Esophagus squamous epithelium (tissue), 5 donors: ENCODE results near the gene DCUN1D3. TPM values are rescaled to one million over a fixed set of nuclear protein-coding genes. Genes with fewer than 3 reads are reported as not detected.

Experiments used
- DNase-seq: peaks from one replicate; lab custom pipeline; 2025; lab: John Stamatoyannopoulos, UW
- H3K27ac ChIP-seq, 4 donors: fragments of 200-600 bp; sonication (generic); one replicate each; pipeline ENCODE4 v1.5.1; 2016 to 2019; ENCODE audit warnings: mild to moderate bottlenecking in 1 of 4
- H3K27me3 ChIP-seq, 4 donors: fragments of 200-600 bp; sonication (generic); 1 replicate in 3 of 4; 2 replicates in 1 of 4; pipeline versions ENCODE4 v1.5.1 to v1.6.0; 2017 to 2021; ENCODE audit warnings: antibody characterized with exemption in 1 of 4
- H3K36me3 ChIP-seq, 3 donors: fragments of 200-600 bp; sonication (generic); one replicate each; pipeline ENCODE4 v1.5.1; 2016 to 2019
- H3K4me1 ChIP-seq, 3 donors: fragments of 200-600 bp; sonication (generic); one replicate each; pipeline ENCODE4 v1.5.1; 2017 to 2019
- H3K4me3 ChIP-seq, 4 donors: fragments of 200-600 bp; sonication (generic); 1 replicate in 3 of 4; 2 replicates in 1 of 4; pipeline ENCODE4 v1.5.1; 2016 to 2019; ENCODE audit warnings: mild to moderate bottlenecking in 2 of 4, moderate library complexity in 1 of 4
- H3K9me3 ChIP-seq, 3 donors: fragments of 200-600 bp; sonication (generic); one replicate each; pipeline ENCODE4 v1.5.1; 2016 to 2019
- CTCF ChIP-seq, 6 experiments: fragments of 450-650 bp in 4 of 6; fragments of 200-600 bp in 2 of 6; sonication (generic) in 2 of 6; IDR thresholded peaks; one replicate each; pipeline ENCODE4 v1.5.1; 2016 to 2019; ENCODE audit warnings: antibody characterized with exemption in 6 of 6, mild to moderate bottlenecking in 4 of 6, moderate library complexity in 4 of 6
- POLR2A ChIP-seq, 4 donors: fragments of 450-650 bp; IDR thresholded peaks; one replicate each; pipeline ENCODE4 v1.6.1; 2017; ENCODE audit warnings: antibody characterized with exemption in 4 of 4, mild to moderate bottlenecking in 4 of 4, moderate library complexity in 3 of 4
- WGBS, 2 donors: methylation state at CpG; one replicate each; pipeline ENCODE4 v1.1.5; 2018; 5-methylcytosine and 5-hydroxymethylcytosine counted together
- intact Hi-C: fragments of 100-400 bp; cut with DNase I; formaldehyde crosslinking; loops from one replicate; pipeline ENCODE4 v1.15.0; 2022
- total RNA-seq, 4 donors: library from RNA; depleted of rRNA; stranded (reverse); fragments of >200 nt; gene quantifications; one replicate each; pipeline ENCODE4 v1.1.0, GENCODE V29; 2016
- donor health status: DM: yes; HTN: yes; CAD: no.

DCUN1D3 gene
- total RNA-seq, 4 donors from 2014 or later: 14.5 to 37.2 (median 19.4) TPM

- WGBS, 2 donors: 74 to 84% methylated on average over 4 of the region's 4 CpGs
- H3K36me3 ChIP-seq: peaks cover 4 to 65% (median 10%) of the 10 kb centered on the region in 3 donors
- DNase-seq: no peak
- no peaks in the 10 kb centered on the region for H3K27me3 ChIP-seq
- peak overlapping the region in 1 of 4 donors; percentile 22 for H3K27ac ChIP-seq
- H3K4me1 ChIP-seq: peaks cover 0 to 25% (median 9%) of the 10 kb centered on the region in 3 donors
- no peaks in the 10 kb centered on the region for H3K9me3 ChIP-seq
- TF ChIP-seq POLR2A (IDR thresholded peaks at IDR 0.05) (no peak), CTCF (IDR thresholded peaks at IDR 0.05) (no peak)
- no peak overlapping the region for H3K4me3 ChIP-seq
- intact Hi-C loops: no loop called here
Observed at GRCh38 chr16:20860361-20860760, 39.8 kb downstream of the DCUN1D3 start.

- Histone ChIP-seq H3K9me3 (no peaks in the 10 kb centered on the region), H3K4me1 (peaks cover 0 to 18% (median 8%) of the 10 kb centered on the region in 3 donors), H3K27ac (peak overlapping the region in 3 of 4 donors; percentile 1 to 51 (median 22)), H3K27me3 (no peaks in the 10 kb centered on the region), H3K36me3 (peaks cover 4 to 71% (median 10%) of the 10 kb centered on the region in 3 donors), H3K4me3 (no peak overlapping the region)
- intact Hi-C loops: loop anchor here (10.0 kb wide), 1 partner anchor 55 kb away; no protein-coding TSS in a partner anchor
- WGBS, 2 donors: 50 to 54% methylated on average over 3 to 4 of the region's 4 CpGs
- no peak for DNase-seq
- TF ChIP-seq POLR2A (IDR thresholded peaks at IDR 0.05) (no peak), CTCF (IDR thresholded peaks at IDR 0.05) (no peak)
Observed at GRCh38 chr16:20859699-20860098, 40.5 kb downstream of the DCUN1D3 start.

GRCh38 chr16:20859229-20859628 is 40.9 kb downstream of the DCUN1D3 start:
- intact Hi-C loops: loop anchor here (10.0 kb wide), 1 partner anchor 56 kb away; no protein-coding TSS in a partner anchor
- WGBS, 2 donors: 86 to 89% methylated on average over 3 of the region's 3 CpGs

GRCh38 chr16:20857281-20857680 is 42.9 kb downstream of the DCUN1D3 start:
- DNase-seq: no peak
- no peaks in the 10 kb centered on the region for H3K27me3 ChIP-seq
- H3K9me3 ChIP-seq: no peaks in the 10 kb centered on the region
- peaks cover 0 to 32% (median 8%) of the 10 kb centered on the region in 3 donors for H3K4me1 ChIP-seq
- no peak overlapping the region for H3K27ac ChIP-seq
- no peak overlapping the region for H3K4me3 ChIP-seq
- TF ChIP-seq CTCF (IDR thresholded peaks at IDR 0.05) (no peak), POLR2A (IDR thresholded peaks at IDR 0.05) (no peak)
- peaks cover 4 to 75% (median 10%) of the 10 kb centered on the region in 3 donors for H3K36me3 ChIP-seq
- 79 to 100% methylated on average over 2 of the region's 2 CpGs for WGBS, 2 donors
- intact Hi-C loops: loop anchor here (10.0 kb wide), 1 partner anchor 58 kb away; no protein-coding TSS in a partner anchor

More at GRCh38 chr16:20859229-20859628, 40.9 kb downstream of the DCUN1D3 start:
- Histone ChIP-seq H3K9me3 (no peaks in the 10 kb centered on the region), H3K36me3 (peaks cover 4 to 75% (median 10%) of the 10 kb centered on the region in 3 donors), H3K4me3 (no peak overlapping the region), H3K4me1 (peaks cover 0 to 15% (median 8%) of the 10 kb centered on the region in 3 donors), H3K27me3 (no peaks in the 10 kb centered on the region), H3K27ac (no peak overlapping the region)
- no peak for TF ChIP-seq POLR2A (IDR thresholded peaks at IDR 0.05)
- no peak for TF ChIP-seq CTCF (IDR thresholded peaks at IDR 0.05)
- DNase-seq: no peak

- intact Hi-C loops: loop anchor here (10.0 kb wide), 1 partner anchor 60 kb away; no protein-coding TSS in a partner anchor
- Histone ChIP-seq H3K4me3 (no peak overlapping the region), H3K36me3 (peaks cover 0 to 51% (median 3%) of the 10 kb centered on the region in 3 donors), H3K27ac (no peak overlapping the region), H3K9me3 (no peaks in the 10 kb centered on the region), H3K4me1 (peaks cover 15 to 44% (median 26%) of the 10 kb centered on the region in 3 donors), H3K27me3 (no peaks in the 10 kb centered on the region)
- TF ChIP-seq CTCF (IDR thresholded peaks at IDR 0.05) (no peak), POLR2A (IDR thresholded peaks at IDR 0.05) (no peak)
- DNase-seq: no peak
- WGBS, 2 donors: 82 to 100% methylated on average over 1 to 2 of the region's 2 CpGs
Observed at GRCh38 chr16:20854963-20855362, 45.2 kb downstream of the DCUN1D3 start.
